Right ventricle myocardium superior (tissue), 1 donor: ENCODE data around the gene KAT7. TPM values are rescaled to one million over a fixed set of nuclear protein-coding genes. Genes with fewer than 3 reads are reported as not detected.

Experiments used
- ATAC-seq: fragments of 200-7000 bp; cut with Tn5 transposase; one replicate; pipeline ENCODE4 v1.9.1; 2020; ENCODE audit warnings: mild to moderate bottlenecking; ENCODE audit not compliant: poor library complexity
- DNase-seq: peaks from one replicate; pipeline ENCODE4 v3.0.0-alpha.2; 2020
- intact Hi-C: fragments of 100-400 bp; cut with DNase I; formaldehyde crosslinking; loops from one replicate; pipeline ENCODE4 v1.11.2; 2022
- total RNA-seq: library from RNA; stranded (reverse); fragmentation: NEBNext Ultra II Directional; extraction: Animal tissue kit (Norgen Biotek cat#: 25700); gene quantifications from one replicate; pipeline ENCODE4 v1.2.1, GENCODE V29; 2021
- donor health status: DM: no; HTN: yes; CAD: no; lungs with severe emphysema.

The KAT7 gene
- total RNA-seq, 1 donor from 2014 or later, result 42.5 TPM

- ATAC-seq (no peak), DNase-seq (no peak)
- intact Hi-C loops, result no loop called here
Observed at GRCh38 chr17:49878931-49879904, 90.7 kb downstream of the KAT7 start.

DNA sequence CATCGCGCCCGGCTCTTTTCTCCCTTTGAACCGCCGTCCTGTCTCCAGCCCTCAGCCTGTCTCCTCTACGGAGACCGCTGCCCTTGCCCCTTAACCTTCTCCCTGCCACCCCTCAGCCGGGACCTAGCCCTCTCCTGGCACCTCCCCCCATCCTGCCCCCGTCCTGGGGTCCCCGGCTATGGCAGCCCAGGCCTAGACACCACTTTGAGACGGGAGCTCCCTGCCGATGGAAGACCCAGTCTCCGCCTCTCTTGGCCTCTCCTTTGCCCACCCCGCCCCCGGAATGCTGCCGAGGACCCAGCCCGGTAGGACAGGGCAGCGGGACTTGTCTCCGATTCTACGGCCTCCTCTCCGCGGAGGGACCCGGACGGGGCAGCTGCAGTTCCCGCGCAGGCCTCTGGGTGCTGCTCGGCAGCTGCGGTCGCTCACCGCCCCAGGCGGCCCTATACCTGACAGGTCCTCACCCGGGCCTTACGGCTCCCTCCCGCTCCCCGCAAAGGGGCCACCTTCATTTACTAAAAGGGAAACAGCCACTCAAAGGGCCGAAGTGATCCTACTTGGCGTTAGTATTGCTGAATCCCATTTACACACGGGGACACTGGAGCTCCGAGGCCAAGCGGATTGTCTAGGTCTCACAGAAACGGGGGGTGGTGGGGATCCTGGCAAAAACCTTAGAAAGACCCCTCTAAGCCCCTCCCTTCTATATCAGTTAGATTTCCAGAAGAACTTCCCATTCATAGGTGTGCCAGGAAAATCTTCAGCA lies 92.0 kb downstream of the KAT7 start:
- intact Hi-C loops, result loop anchor here (5.0 kb wide), 1 partner anchor 117 kb away; the partner anchor contains the start of gene DLX3
- ATAC-seq (peak; percentile 98), DNase-seq (peak; percentile 83)

DNA sequence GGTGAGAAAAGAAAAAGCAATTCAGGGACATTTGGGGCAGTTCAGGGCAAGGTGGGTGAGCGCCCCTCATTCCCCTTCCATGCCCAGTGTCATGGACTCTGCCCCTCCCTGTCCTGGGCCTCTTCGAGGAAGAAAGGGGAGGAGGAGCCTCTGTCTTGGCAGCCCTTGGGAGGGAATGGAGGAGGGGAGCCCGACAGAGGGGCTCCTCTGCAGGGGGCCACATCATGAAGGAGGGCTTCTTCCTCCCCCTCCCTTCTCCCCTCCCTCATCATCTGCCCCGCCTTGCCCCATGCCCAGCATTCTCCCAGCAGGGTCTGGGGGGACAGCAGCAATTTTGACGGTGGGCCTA lies 92.5 kb downstream of the KAT7 start:
- ATAC-seq (no peak), DNase-seq (no peak)
- intact Hi-C loops, result loop anchor here (5.0 kb wide), 1 partner anchor 116 kb away; the partner anchor contains the start of gene DLX3

GRCh38 chr17:49882434-49882833 lies 94.0 kb downstream of the KAT7 start:
- ATAC-seq (no peak), DNase-seq (no peak)
- intact Hi-C loops, result loop anchor here (5.0 kb wide), 1 partner anchor 115 kb away; the partner anchor contains the start of gene DLX3

Other genes with a start within 250 kb of the KAT7 start
- 3.7 TPM for gene NXPH3, start 212.8 kb upstream of the KAT7 start, total RNA-seq
- gene SPOP, start 110.6 kb upstream of the KAT7 start, total RNA-seq, result 64.0 TPM
- 53.3 TPM for gene SLC35B1, start 80.7 kb upstream of the KAT7 start, total RNA-seq
- 9.5 TPM for gene FAM117A, start 24.6 kb upstream of the KAT7 start, total RNA-seq
- gene TAC4, start 59.4 kb downstream of the KAT7 start, total RNA-seq, result not detected
- not detected for gene DLX4, start 180.5 kb downstream of the KAT7 start, total RNA-seq
- not detected for gene DLX3, start 206.5 kb downstream of the KAT7 start, total RNA-seq